HEK293 (cell line): Measurements from ENCODE around the gene UBA1.

Source experiments
- CTCF ChIA-PET: fragments of 350-600 bp; formaldehyde crosslinking; extraction: SDS; loops from one replicate; lab custom pipeline; 2021; ENCODE audit warnings: antibody characterized with exemption; lab: Yijun Ruan, JAX
- POLR2A ChIA-PET: fragments of 300-600 bp; formaldehyde crosslinking; extraction: SDS; loops from one replicate; lab custom pipeline; 2020; ENCODE audit warnings: antibody characterized with exemption, inconsistent platforms; lab: Yijun Ruan, JAX
- H3K27ac ChIP-seq: fragments of 200-500 bp; sonication (Bioruptor generic); 2 replicates; pipeline ENCODE4 v1.5.1; 2014; ENCODE audit warnings: low read depth, low read length, control low read depth, inconsistent platforms; ENCODE audit errors: extremely low read depth
- H3K36me3 ChIP-seq, 2 experiments: fragments of 200-500 bp in 1 of 2; sonication (Bioruptor generic) in 1 of 2; 1 replicate in 1 of 2; 2 replicates in 1 of 2; pipeline ENCODE4 v1.5.1; 2014 to 2017; ENCODE audit warnings: inconsistent platforms in 2 of 2, low read length in 2 of 2; ENCODE audit not compliant: control insufficient read depth in 2 of 2, insufficient read depth in 1 of 2
- H3K4me1 ChIP-seq: fragments of 200-500 bp; sonication (Bioruptor generic); 2 replicates; pipeline ENCODE4 v1.5.1; 2014; ENCODE audit warnings: mild to moderate bottlenecking, low read length, inconsistent platforms; ENCODE audit not compliant: control insufficient read depth, insufficient read depth
- H3K4me3 ChIP-seq: 2 replicates; pipeline ENCODE4 v1.5.1; 2011; ENCODE audit warnings: low read depth, mild to moderate bottlenecking, control low read depth, low read length, moderate library complexity
- H3K9me3 ChIP-seq: fragments of 200-500 bp; sonication (Bioruptor generic); 2 replicates; pipeline ENCODE4 v1.5.1; 2014; ENCODE audit warnings: low read depth, low read length, inconsistent platforms; ENCODE audit not compliant: control insufficient read depth, insufficient read depth
- GFI1B ChIP-seq: fragments of 450-650 bp; formaldehyde crosslinking; IDR thresholded peaks from 2 replicates; pipeline ENCODE4 v1.5.1; 2016; ENCODE audit warnings: missing biosample characterization, missing genetic modification characterization
- GLIS2 ChIP-seq: fragments of 450-650 bp; formaldehyde crosslinking; IDR thresholded peaks from 2 replicates; pipeline ENCODE4 v1.5.1; 2016; ENCODE audit warnings: missing biosample characterization, missing genetic modification characterization
- KLF1 ChIP-seq: fragments of 450-650 bp; formaldehyde crosslinking; IDR thresholded peaks from 2 replicates; pipeline ENCODE4 v1.5.1; 2016; ENCODE audit warnings: missing biosample characterization, missing genetic modification characterization
- SETDB1 ChIP-seq: IDR thresholded peaks from one replicate; pipeline ENCODE4 v1.6.1; 2017; ENCODE audit warnings: mild to moderate bottlenecking, low read length, moderate library complexity, mixed read lengths; ENCODE audit not compliant: insufficient read length
- ZFHX2 ChIP-seq: fragments of 450-650 bp; formaldehyde crosslinking; conservative IDR thresholded peaks from 2 replicates; pipeline ENCODE4 v1.5.1; 2016; ENCODE audit warnings: missing biosample characterization, missing genetic modification characterization
- ZFP3 ChIP-seq: fragments of 450-650 bp; formaldehyde crosslinking; IDR thresholded peaks from 2 replicates; pipeline ENCODE4 v1.5.1; 2016; ENCODE audit warnings: low read depth, missing biosample characterization, missing genetic modification characterization
- ZNF133 ChIP-seq: fragments of 450-650 bp; formaldehyde crosslinking; IDR thresholded peaks from 2 replicates; pipeline ENCODE4 v1.5.1; 2016; ENCODE audit warnings: missing biosample characterization, missing genetic modification characterization
- ZNF174 ChIP-seq: fragments of 450-650 bp; formaldehyde crosslinking; IDR thresholded peaks from 2 replicates; pipeline ENCODE4 v1.5.0; 2017; ENCODE audit warnings: missing biosample characterization, mild to moderate bottlenecking, missing genetic modification characterization
- ZNF175 ChIP-seq: fragments of 450-650 bp; formaldehyde crosslinking; IDR thresholded peaks from 2 replicates; pipeline ENCODE4 v1.5.1; 2016; ENCODE audit warnings: missing biosample characterization, missing genetic modification characterization
- ZNF366 ChIP-seq: fragments of 450-650 bp; formaldehyde crosslinking; conservative IDR thresholded peaks from 2 replicates; pipeline ENCODE4 v1.5.1; 2016; ENCODE audit warnings: missing biosample characterization, missing genetic modification characterization
- ZNF501 ChIP-seq: fragments of 450-650 bp; formaldehyde crosslinking; IDR thresholded peaks from 2 replicates; pipeline ENCODE4 v1.5.1; 2016; ENCODE audit warnings: missing biosample characterization, missing genetic modification characterization
- ZNF518A ChIP-seq: fragments of 450-650 bp; formaldehyde crosslinking; conservative IDR thresholded peaks from 2 replicates; pipeline ENCODE4 v1.5.1; 2016; ENCODE audit warnings: low read depth, missing biosample characterization, missing genetic modification characterization
- ZNF654 ChIP-seq: fragments of 450-650 bp; formaldehyde crosslinking; IDR thresholded peaks from 2 replicates; pipeline ENCODE4 v1.5.1; 2016; ENCODE audit warnings: low read depth, missing biosample characterization, missing genetic modification characterization
- ZNF791 ChIP-seq: fragments of 450-650 bp; formaldehyde crosslinking; IDR thresholded peaks from 2 replicates; pipeline ENCODE4 v1.5.1; 2016; ENCODE audit warnings: missing biosample characterization, missing genetic modification characterization
- ZNF830 ChIP-seq: fragments of 450-650 bp; IDR thresholded peaks from 2 replicates; pipeline ENCODE4 v1.5.0; 2018; ENCODE audit warnings: missing biosample characterization, missing genetic modification characterization, low read depth, mild to moderate bottlenecking, moderate library complexity
- TF ChIP-seq, protein P1 (sequence below): fragments of 450-650 bp; formaldehyde crosslinking; IDR thresholded peaks from 2 replicates; pipeline ENCODE4 v1.5.1; 2016; ENCODE audit warnings: missing biosample characterization, missing genetic modification characterization
- TF ChIP-seq, protein P2 (sequence below): fragments of 450-650 bp; formaldehyde crosslinking; IDR thresholded peaks from 2 replicates; pipeline ENCODE4 v1.5.1; 2016; ENCODE audit warnings: missing biosample characterization, missing genetic modification characterization
- TF ChIP-seq, protein P3 (sequence below): fragments of 450-650 bp; IDR thresholded peaks from 2 replicates; pipeline ENCODE4 v1.5.1; 2018; ENCODE audit warnings: missing biosample characterization, mild to moderate bottlenecking, missing genetic modification characterization
- TF ChIP-seq, protein P4 (sequence below): fragments of 450-650 bp; formaldehyde crosslinking; IDR thresholded peaks from 2 replicates; pipeline ENCODE4 v1.5.1; 2016; ENCODE audit warnings: missing biosample characterization, missing genetic modification characterization

UBA1 gene

GRCh38 chrX:47172971-47173792 is 20.4 kb upstream of the UBA1 start:
- no peak for TF ChIP-seq ZNF174 (tag by site-specific recombination)
- TF ChIP-seq ZFHX2 (tag by site-specific recombination) = no peak
- TF ChIP-seq GLIS2 = no peak
- TF ChIP-seq, protein P1, sequence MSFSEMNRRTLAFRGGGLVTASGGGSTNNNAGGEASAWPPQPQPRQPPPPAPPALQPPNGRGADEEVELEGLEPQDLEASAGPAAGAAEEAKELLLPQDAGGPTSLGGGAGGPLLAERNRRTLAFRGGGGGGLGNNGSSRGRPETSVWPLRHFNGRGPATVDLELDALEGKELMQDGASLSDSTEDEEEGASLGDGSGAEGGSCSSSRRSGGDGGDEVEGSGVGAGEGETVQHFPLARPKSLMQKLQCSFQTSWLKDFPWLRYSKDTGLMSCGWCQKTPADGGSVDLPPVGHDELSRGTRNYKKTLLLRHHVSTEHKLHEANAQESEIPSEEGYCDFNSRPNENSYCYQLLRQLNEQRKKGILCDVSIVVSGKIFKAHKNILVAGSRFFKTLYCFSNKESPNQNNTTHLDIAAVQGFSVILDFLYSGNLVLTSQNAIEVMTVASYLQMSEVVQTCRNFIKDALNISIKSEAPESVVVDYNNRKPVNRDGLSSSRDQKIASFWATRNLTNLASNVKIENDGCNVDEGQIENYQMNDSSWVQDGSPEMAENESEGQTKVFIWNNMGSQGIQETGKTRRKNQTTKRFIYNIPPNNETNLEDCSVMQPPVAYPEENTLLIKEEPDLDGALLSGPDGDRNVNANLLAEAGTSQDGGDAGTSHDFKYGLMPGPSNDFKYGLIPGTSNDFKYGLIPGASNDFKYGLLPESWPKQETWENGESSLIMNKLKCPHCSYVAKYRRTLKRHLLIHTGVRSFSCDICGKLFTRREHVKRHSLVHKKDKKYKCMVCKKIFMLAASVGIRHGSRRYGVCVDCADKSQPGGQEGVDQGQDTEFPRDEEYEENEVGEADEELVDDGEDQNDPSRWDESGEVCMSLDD (tag by site-specific recombination) = no peak
- Histone ChIP-seq H3K27ac (no peak overlapping the region), H3K4me3 (no peak overlapping the region), H3K4me1 (no peaks in the 10 kb centered on the region), H3K36me3 (peaks cover 12 to 98% of the 10 kb centered on the region in 2 experiments; a peak in 2 of 3 replicates), H3K9me3 (no peaks in the 10 kb centered on the region)
- CTCF ChIA-PET = no interaction called here
- POLR2A ChIA-PET = no interaction called here

DNA sequence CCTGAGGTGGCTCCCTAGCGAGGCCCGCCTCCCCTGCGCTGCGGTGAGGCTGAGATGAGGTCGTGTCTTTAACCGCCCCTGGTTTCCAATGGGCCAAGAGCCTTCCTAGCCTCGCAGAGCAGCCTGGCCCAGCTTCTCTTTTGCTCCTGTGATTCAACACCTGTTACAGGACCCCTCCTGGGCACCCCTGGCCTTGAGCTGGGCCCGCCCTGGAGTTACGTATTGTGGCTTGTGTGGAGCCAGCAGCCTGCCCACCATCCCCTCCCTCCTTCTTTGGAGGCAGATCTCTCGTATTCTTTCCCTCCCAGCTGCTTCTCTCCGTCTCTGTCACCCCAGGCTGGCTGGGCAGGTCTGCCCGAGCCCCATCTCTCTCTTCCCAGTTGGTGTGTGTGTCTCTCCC is 19.3 kb upstream of the UBA1 start:
- Histone ChIP-seq H3K4me1 (no peaks in the 10 kb centered on the region), H3K36me3 (peaks cover 12 to 99% of the 10 kb centered on the region in 2 experiments; a peak in 2 of 3 replicates), H3K9me3 (no peaks in the 10 kb centered on the region), H3K4me3 (no peak overlapping the region), H3K27ac (no peak overlapping the region)
- POLR2A ChIA-PET = interaction anchor here (0.6 kb wide), 1 partner anchor 300 kb away, joined by 3 read pairs; no protein-coding TSS in a partner anchor
- TF ChIP-seq ZNF366 (tag by site-specific recombination) = no peak
- TF ChIP-seq KLF1 (tag by site-specific recombination) = no peak
- no peak for TF ChIP-seq ZNF830 (tag by site-specific recombination)
- TF ChIP-seq ZNF175 (tag by site-specific recombination) = no peak
- no peak for TF ChIP-seq GFI1B (tag by site-specific recombination)
- TF ChIP-seq ZNF501 (tag by site-specific recombination) = no peak
- no peak for TF ChIP-seq SETDB1
- no peak for TF ChIP-seq ZNF133 (tag by site-specific recombination)
- TF ChIP-seq ZNF518A (tag by site-specific recombination) = no peak
- no peak for TF ChIP-seq ZNF654 (tag by site-specific recombination)
- TF ChIP-seq, protein P2, sequence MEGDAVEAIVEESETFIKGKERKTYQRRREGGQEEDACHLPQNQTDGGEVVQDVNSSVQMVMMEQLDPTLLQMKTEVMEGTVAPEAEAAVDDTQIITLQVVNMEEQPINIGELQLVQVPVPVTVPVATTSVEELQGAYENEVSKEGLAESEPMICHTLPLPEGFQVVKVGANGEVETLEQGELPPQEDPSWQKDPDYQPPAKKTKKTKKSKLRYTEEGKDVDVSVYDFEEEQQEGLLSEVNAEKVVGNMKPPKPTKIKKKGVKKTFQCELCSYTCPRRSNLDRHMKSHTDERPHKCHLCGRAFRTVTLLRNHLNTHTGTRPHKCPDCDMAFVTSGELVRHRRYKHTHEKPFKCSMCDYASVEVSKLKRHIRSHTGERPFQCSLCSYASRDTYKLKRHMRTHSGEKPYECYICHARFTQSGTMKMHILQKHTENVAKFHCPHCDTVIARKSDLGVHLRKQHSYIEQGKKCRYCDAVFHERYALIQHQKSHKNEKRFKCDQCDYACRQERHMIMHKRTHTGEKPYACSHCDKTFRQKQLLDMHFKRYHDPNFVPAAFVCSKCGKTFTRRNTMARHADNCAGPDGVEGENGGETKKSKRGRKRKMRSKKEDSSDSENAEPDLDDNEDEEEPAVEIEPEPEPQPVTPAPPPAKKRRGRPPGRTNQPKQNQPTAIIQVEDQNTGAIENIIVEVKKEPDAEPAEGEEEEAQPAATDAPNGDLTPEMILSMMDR (tag by site-specific recombination) = no peak
- TF ChIP-seq ZFP3 (tag by site-specific recombination) = no peak
- TF ChIP-seq, protein P3, sequence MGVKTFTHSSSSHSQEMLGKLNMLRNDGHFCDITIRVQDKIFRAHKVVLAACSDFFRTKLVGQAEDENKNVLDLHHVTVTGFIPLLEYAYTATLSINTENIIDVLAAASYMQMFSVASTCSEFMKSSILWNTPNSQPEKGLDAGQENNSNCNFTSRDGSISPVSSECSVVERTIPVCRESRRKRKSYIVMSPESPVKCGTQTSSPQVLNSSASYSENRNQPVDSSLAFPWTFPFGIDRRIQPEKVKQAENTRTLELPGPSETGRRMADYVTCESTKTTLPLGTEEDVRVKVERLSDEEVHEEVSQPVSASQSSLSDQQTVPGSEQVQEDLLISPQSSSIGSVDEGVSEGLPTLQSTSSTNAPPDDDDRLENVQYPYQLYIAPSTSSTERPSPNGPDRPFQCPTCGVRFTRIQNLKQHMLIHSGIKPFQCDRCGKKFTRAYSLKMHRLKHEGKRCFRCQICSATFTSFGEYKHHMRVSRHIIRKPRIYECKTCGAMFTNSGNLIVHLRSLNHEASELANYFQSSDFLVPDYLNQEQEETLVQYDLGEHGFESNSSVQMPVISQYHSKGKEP (tag by site-specific recombination) = no peak
- no peak for TF ChIP-seq ZNF791 (tag by site-specific recombination)
- TF ChIP-seq, protein P4, sequence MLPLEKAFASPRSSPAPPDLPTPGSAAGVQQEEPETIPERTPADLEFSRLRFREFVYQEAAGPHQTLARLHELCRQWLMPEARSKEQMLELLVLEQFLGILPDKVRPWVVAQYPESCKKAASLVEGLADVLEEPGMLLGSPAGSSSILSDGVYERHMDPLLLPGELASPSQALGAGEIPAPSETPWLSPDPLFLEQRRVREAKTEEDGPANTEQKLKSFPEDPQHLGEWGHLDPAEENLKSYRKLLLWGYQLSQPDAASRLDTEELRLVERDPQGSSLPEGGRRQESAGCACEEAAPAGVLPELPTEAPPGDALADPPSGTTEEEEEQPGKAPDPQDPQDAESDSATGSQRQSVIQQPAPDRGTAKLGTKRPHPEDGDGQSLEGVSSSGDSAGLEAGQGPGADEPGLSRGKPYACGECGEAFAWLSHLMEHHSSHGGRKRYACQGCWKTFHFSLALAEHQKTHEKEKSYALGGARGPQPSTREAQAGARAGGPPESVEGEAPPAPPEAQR (tag by site-specific recombination) = no peak
- CTCF ChIA-PET = no interaction called here
